T-cell (primary cell): Measurements from ENCODE around the gene STIL. TPM values are rescaled to one million over a fixed set of nuclear protein-coding genes. Genes with fewer than 3 reads are reported as not detected.

ENCODE experiments used
- ATAC-seq, 4 experiments: fragments of 200-7000 bp in 3 of 4; fragments of 150-1000 bp in 1 of 4; cut with Tn5 transposase; replicated peaks in 1 of 4; 1 replicate in 3 of 4; 2 replicates in 1 of 4; pipeline ENCODE4 v1.10.0; 2021; ENCODE audit warnings: moderate library complexity in 3 of 4, mild to moderate bottlenecking in 2 of 4, moderate number of reproducible peaks in 1 of 4
- CTCF ChIA-PET, 2 donors: fragments of 300-600 bp; sonication (Branson Sonifier 250); formaldehyde crosslinking; loops; one replicate each; lab custom pipeline; 2022; ENCODE audit warnings: antibody characterized with exemption in 2 of 2; lab: Charles Lee
- POLR2A ChIA-PET, 2 donors: fragments of 300-600 bp; sonication (Branson Sonifier 250); formaldehyde crosslinking; loops; one replicate each; lab custom pipeline; 2022; ENCODE audit warnings: antibody characterized with exemption in 2 of 2; lab: Charles Lee
- DNase-seq, 35 experiments: peaks; one replicate each; pipeline versions ENCODE4 v3.0.0 to v3.0.0-alpha.2; 2013 to 2023
- H3K27ac ChIP-seq: one replicate; pipeline ENCODE4 v1.5.1; 2013; ENCODE audit warnings: low read length
- H3K27me3 ChIP-seq, 2 experiments: replicated peaks in 1 of 2; 1 replicate in 1 of 2; 2 replicates in 1 of 2; pipeline versions ENCODE4 v1.6.1 to v1.7.0; 2013; ENCODE audit warnings: low read length in 1 of 2, mixed read lengths in 1 of 2; ENCODE audit not compliant: control insufficient read depth in 2 of 2, insufficient read depth in 2 of 2; ENCODE audit errors: extremely low read depth in 1 of 2
- H3K36me3 ChIP-seq, 2 donors: 1 replicate in 1 of 2; 2 replicates in 1 of 2; pipeline versions ENCODE4 v1.6.1 to v1.7.0; 2013; ENCODE audit warnings: low read length in 1 of 2; ENCODE audit not compliant: control insufficient read depth in 2 of 2, insufficient read depth in 1 of 2; ENCODE audit errors: extremely low read depth in 1 of 2
- H3K4me1 ChIP-seq, 2 experiments: 1 replicate in 1 of 2; 2 replicates in 1 of 2; pipeline versions ENCODE4 v1.6.1 to v1.7.0; 2013; ENCODE audit warnings: low read length in 2 of 2, mixed read lengths in 1 of 2; ENCODE audit not compliant: insufficient read depth in 2 of 2, control insufficient read depth in 1 of 2; ENCODE audit errors: extremely low read depth in 1 of 2
- H3K4me3 ChIP-seq, 2 donors: 1 replicate in 1 of 2; 2 replicates in 1 of 2; pipeline versions ENCODE4 v1.5.1 to v1.7.0; 2013; ENCODE audit warnings: mild to moderate bottlenecking in 2 of 2, low read length in 1 of 2, moderate library complexity in 1 of 2; ENCODE audit not compliant: control insufficient read depth in 1 of 2; ENCODE audit errors: extremely low read depth in 1 of 2
- H3K9me3 ChIP-seq: 2 replicates; pipeline ENCODE4 v1.7.0; 2013
- H3K27ac Mint-ChIP-seq, 2 donors: one replicate each; pipeline ENCODE4 v1.8.0; 2020 to 2021; ENCODE audit warnings: mild to moderate bottlenecking in 2 of 2, mixed read lengths in 2 of 2
- H3K27me3 Mint-ChIP-seq, 2 donors: one replicate each; pipeline ENCODE4 v1.8.0; 2021 to 2022; ENCODE audit warnings: mixed read lengths in 2 of 2
- H3K36me3 Mint-ChIP-seq: one replicate; pipeline ENCODE4 v1.8.0; 2021; ENCODE audit warnings: mixed read lengths
- H3K4me1 Mint-ChIP-seq, 3 donors: one replicate each; pipeline ENCODE4 v1.8.0; 2020 to 2022; ENCODE audit warnings: mixed read lengths in 3 of 3, mild to moderate bottlenecking in 1 of 3
- H3K4me3 Mint-ChIP-seq, 3 donors: one replicate each; pipeline ENCODE4 v1.8.0; 2020 to 2022; ENCODE audit warnings: mild to moderate bottlenecking in 3 of 3, mixed read lengths in 3 of 3, moderate library complexity in 3 of 3
- H3K9me3 Mint-ChIP-seq, 3 donors: one replicate each; pipeline ENCODE4 v1.8.0; 2020 to 2022; ENCODE audit warnings: mixed read lengths in 3 of 3
- whole genome bisulfite sequencing: methylation state at CpG from one replicate; pipeline ENCODE4 v1.1.5; 2013; ENCODE audit warnings: missing lambda C conversion rate; ENCODE audit not compliant: insufficient coverage; 5-methylcytosine and 5-hydroxymethylcytosine counted together
- total RNA-seq, 35 experiments: library from RNA in 6 of 35; stranded (reverse) in 6 of 35; fragments of 120-200 nt in 1 of 35; gene quantifications; one replicate each; pipeline versions ENCODE4 v1.2.1 to v1.2.4 and lab custom pipeline; 2013 to 2026

The STIL gene
- total RNA-seq, 5 donors from 2014 or later (not counting 1 experiment from before 2014, with no cell fraction given), result 0.85 to 3.4 (median 1.7) TPM

DNA sequence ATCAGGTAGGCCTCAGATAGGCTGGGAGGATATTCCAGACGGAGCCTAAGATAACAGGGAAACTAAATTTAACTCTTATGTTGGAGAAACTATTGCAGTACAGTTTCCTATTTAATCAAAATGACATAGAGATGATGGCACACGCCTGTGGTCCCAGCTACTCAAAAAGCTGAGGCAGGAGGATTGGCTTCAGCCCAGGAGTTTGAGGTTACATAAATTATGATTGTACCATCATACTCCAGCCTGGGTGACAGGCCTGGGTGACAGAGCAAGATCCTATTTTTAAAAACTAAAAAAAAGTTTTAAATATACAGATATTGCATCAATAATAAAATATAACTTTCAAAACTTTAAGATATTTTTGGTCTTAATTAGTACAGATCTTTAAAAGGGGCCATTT lies 56.7 kb downstream of the STIL start:
- Mint-ChIP-seq H3K27me3 (no peaks in the 10 kb centered on the region), H3K9me3 (no peaks in the 10 kb centered on the region), H3K4me1 (no peaks in the 10 kb centered on the region), H3K27ac (no peak overlapping the region), H3K4me3 (no peak overlapping the region), H3K36me3 (peaks cover 4% of the 10 kb centered on the region)
- POLR2A ChIA-PET, result no interaction called here
- H3K27ac ChIP-seq, result no peak overlapping the region
- no peak overlapping the region for H3K4me3 ChIP-seq
- peaks cover 0 to 3% of the 10 kb centered on the region in 2 donors for H3K36me3 ChIP-seq
- H3K9me3 ChIP-seq, result no peaks in the 10 kb centered on the region
- no peaks in the 10 kb centered on the region for H3K4me1 ChIP-seq
- no peak for ATAC-seq
- WGBS, result no CpG with 5 or more reads among the region's 2 CpGs
- DNase-seq, result no peak
- H3K27me3 ChIP-seq, result no peaks in the 10 kb centered on the region
- CTCF ChIA-PET, result no interaction called here

DNA sequence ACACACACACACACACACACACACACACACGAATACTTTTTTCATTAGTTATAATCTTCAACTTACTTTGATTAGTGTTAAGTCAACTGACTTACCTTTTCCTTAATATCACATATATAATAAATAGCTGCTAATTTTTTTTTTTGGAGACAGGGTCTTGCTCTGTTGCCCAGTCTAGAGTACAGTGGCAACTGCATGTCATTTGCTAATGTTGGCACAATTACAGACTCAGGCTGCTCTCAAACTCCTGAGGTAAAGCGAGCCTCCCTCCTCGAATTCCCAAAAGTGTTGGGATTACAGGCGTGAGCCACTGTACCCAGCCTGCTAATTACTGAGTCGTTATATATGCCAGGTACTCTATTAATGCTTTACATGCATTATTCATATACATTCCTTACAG lies 61.2 kb downstream of the STIL start:
- H3K9me3 ChIP-seq, result no peaks in the 10 kb centered on the region
- ATAC-seq (no peak), DNase-seq (no peak)
- H3K27me3 ChIP-seq, result no peaks in the 10 kb centered on the region
- CTCF ChIA-PET, result interaction anchor here (0.6 to 2.1 kb wide), 5 partner anchors 10 to 60 kb away, joined by 3 to 9 read pairs (median 3); no protein-coding TSS in a partner anchor
- no peaks in the 10 kb centered on the region for H3K27me3 Mint-ChIP-seq
- H3K4me3 ChIP-seq, result no peak overlapping the region
- 100% methylated on average over 1 of the region's 5 CpGs for WGBS
- no peaks in the 10 kb centered on the region for H3K4me1 Mint-ChIP-seq
- H3K4me1 ChIP-seq, result no peaks in the 10 kb centered on the region
- H3K9me3 Mint-ChIP-seq, result no peaks in the 10 kb centered on the region
- no peak overlapping the region for H3K27ac Mint-ChIP-seq
- no peak overlapping the region for H3K27ac ChIP-seq
- peaks cover 2% of the 10 kb centered on the region for H3K36me3 Mint-ChIP-seq
- H3K36me3 ChIP-seq, result no peaks in the 10 kb centered on the region
- POLR2A ChIA-PET, result interaction anchor here in 1 of 2 donors (0.6 kb wide), 1 partner anchor 10 kb away, joined by 7 read pairs; no protein-coding TSS in a partner anchor
- H3K4me3 Mint-ChIP-seq, result no peak overlapping the region

DNA sequence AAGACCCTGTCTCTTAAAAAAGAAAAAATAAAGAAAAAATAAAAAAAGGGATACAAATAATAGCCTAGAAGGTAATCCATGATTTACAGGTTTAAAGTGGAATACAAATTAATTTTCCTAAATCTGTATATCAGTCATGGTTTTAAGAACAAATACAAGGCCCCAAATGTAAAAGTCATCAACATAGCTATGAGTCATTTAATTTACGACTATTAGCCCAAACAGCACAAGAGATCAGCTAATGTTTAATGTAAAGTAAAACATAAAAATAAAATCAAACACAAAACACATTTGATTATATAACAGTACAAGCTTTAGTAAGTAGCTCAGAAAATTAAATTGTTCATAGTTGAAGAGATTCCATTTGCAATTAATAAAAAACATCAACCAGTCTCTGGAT lies 61.6 kb downstream of the STIL start:
- no peak overlapping the region for H3K27ac ChIP-seq
- DNase-seq, result no peak
- no peak for ATAC-seq
- H3K9me3 Mint-ChIP-seq, result no peaks in the 10 kb centered on the region
- no peaks in the 10 kb centered on the region for H3K4me1 Mint-ChIP-seq
- H3K27me3 ChIP-seq, result no peaks in the 10 kb centered on the region
- H3K27ac Mint-ChIP-seq, result no peak overlapping the region
- H3K4me1 ChIP-seq, result no peaks in the 10 kb centered on the region
- POLR2A ChIA-PET, result interaction anchor here (0.6 to 0.7 kb wide), 2 partner anchors 10 to 20 kb away, joined by 3 to 7 read pairs; no protein-coding TSS in a partner anchor
- H3K4me3 ChIP-seq, result no peak overlapping the region
- no peaks in the 10 kb centered on the region for H3K36me3 ChIP-seq
- CTCF ChIA-PET, result interaction anchor here (0.7 to 2.1 kb wide), 3 partner anchors 11 to 31 kb away, joined by 3 to 9 read pairs (median 3); no protein-coding TSS in a partner anchor
- no peak overlapping the region for H3K4me3 Mint-ChIP-seq
- H3K27me3 Mint-ChIP-seq, result no peaks in the 10 kb centered on the region
- WGBS, result no CpG with 5 or more reads among the region's 1 CpG
- H3K36me3 Mint-ChIP-seq, result peaks cover 2% of the 10 kb centered on the region
- no peaks in the 10 kb centered on the region for H3K9me3 ChIP-seq

DNA sequence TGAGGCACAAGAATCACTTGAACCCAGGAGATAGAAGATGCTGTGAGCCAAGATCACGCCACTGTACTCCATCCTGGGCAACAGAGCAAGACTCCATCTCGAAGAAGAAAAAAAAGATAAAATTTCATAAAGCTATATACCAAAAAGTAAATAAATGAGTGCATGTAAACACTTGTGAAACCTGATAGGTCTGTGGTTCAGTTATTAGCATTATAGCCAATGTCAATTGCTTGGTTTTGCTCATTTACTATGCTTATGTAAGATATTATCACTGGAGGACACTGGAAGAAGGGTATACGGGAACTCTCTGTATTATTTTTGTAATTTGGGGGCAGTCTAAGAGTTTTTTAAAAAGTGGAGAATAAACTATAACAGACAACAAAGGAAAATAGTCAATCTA lies 64.2 kb downstream of the STIL start:
- H3K9me3 Mint-ChIP-seq, result no peaks in the 10 kb centered on the region
- H3K27ac Mint-ChIP-seq, result no peak overlapping the region
- no peak for DNase-seq
- ATAC-seq, result no peak
- H3K4me3 Mint-ChIP-seq, result no peak overlapping the region
- no peak overlapping the region for H3K4me3 ChIP-seq
- H3K4me1 Mint-ChIP-seq, result no peaks in the 10 kb centered on the region
- no peaks in the 10 kb centered on the region for H3K9me3 ChIP-seq
- POLR2A ChIA-PET, result no interaction called here
- CTCF ChIA-PET, result interaction anchor here in 1 of 2 donors (0.6 kb wide), 1 partner anchor 22 kb away, joined by 6 read pairs; no protein-coding TSS in a partner anchor
- H3K36me3 ChIP-seq, result no peaks in the 10 kb centered on the region
- no peaks in the 10 kb centered on the region for H3K4me1 ChIP-seq
- H3K36me3 Mint-ChIP-seq, result peaks cover 2% of the 10 kb centered on the region
- no peak overlapping the region for H3K27ac ChIP-seq
- WGBS, result no CpG with 5 or more reads among the region's 3 CpGs
- H3K27me3 ChIP-seq, result no peaks in the 10 kb centered on the region
- peaks cover 3 to 4% of the 10 kb centered on the region in 2 donors for H3K27me3 Mint-ChIP-seq

DNA sequence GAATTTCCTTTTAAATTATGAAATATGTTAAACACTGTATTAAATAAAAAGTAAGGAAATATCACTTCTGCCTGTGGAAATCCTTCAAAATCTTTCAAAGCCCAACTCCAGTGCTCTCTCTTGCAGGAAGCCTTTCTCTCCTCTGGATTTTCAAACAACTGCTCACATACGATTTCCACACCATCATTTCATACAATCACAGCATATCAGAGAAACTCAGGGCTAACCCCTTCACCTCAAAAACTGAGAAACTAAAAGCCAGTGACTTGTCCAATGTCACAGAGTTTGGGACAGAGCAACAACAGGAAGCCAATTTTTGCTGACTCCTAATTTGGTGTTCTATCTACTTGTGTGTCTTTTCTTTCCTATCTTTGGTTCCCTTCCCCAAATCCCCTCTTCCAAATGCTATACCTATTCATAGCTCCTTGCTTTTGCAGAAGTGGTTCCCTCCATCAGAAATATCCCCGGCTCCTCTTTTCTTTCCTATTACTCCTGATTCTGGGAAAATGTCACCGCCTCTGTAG lies 69.5 kb downstream of the STIL start:
- no CpG with 5 or more reads among the region's 3 CpGs for WGBS
- H3K36me3 ChIP-seq, result no peaks in the 10 kb centered on the region
- peaks cover 0 to 17% of the 10 kb centered on the region in 2 experiments for H3K27me3 ChIP-seq
- DNase-seq (no peak), ATAC-seq (no peak)
- H3K9me3 ChIP-seq, result no peaks in the 10 kb centered on the region
- ChIA-PET CTCF (no interaction called here), POLR2A (no interaction called here)
- Mint-ChIP-seq H3K27ac (no peak overlapping the region), H3K9me3 (no peaks in the 10 kb centered on the region), H3K4me3 (no peak overlapping the region), H3K36me3 (no peaks in the 10 kb centered on the region), H3K4me1 (peaks cover 3 to 4% (median 3%) of the 10 kb centered on the region in 3 donors), H3K27me3 (peaks cover 35 to 37% of the 10 kb centered on the region in 2 donors)
- H3K4me1 ChIP-seq, result peaks cover 0 to 3% of the 10 kb centered on the region in 2 experiments
- H3K4me3 ChIP-seq, result no peak overlapping the region
- H3K27ac ChIP-seq, result no peak overlapping the region

DNA sequence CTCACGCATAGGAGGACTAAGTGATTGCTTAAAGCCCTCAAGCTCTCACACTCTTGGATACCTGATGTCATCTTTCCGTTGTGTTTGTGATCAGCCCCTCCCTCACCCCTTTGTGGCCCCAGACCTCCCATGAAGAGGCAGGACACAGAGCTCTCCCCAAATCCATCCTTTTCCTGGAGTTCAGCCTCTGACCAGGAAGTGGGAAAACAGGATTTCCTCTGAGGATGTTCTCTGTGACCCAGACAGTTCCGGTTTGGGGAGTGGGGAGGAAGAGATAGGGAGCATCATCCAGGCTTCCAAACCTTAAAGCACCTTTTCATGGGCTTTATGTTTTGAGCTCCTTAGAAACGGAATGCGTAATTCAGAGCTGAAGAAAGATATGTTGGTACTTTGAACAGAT lies 70.0 kb downstream of the STIL start:
- WGBS, result 53% methylated on average over 3 of the region's 5 CpGs
- Mint-ChIP-seq H3K4me3 (no peak overlapping the region), H3K27ac (no peak overlapping the region), H3K9me3 (no peaks in the 10 kb centered on the region), H3K4me1 (peaks cover 7 to 8% (median 8%) of the 10 kb centered on the region in 3 donors), H3K27me3 (peaks cover 37 to 40% of the 10 kb centered on the region in 2 donors), H3K36me3 (no peaks in the 10 kb centered on the region)
- ATAC-seq, result no peak
- Histone ChIP-seq H3K4me3 (no peak overlapping the region), H3K4me1 (peaks cover 2 to 5% of the 10 kb centered on the region in 2 experiments), H3K9me3 (no peaks in the 10 kb centered on the region), H3K27me3 (peaks cover 0 to 18% of the 10 kb centered on the region in 2 experiments), H3K36me3 (no peaks in the 10 kb centered on the region), H3K27ac (no peak overlapping the region)
- no peak for DNase-seq
- ChIA-PET CTCF (no interaction called here), POLR2A (no interaction called here)
